HEK293T (cell line): ENCODE data around the gene STEAP2.

Experiments used
- CTCF ChIA-PET: fragments of 350-600 bp; formaldehyde crosslinking; extraction: SDS; loops from one replicate; lab custom pipeline; 2021; ENCODE audit warnings: antibody characterized with exemption, inconsistent platforms; lab: Yijun Ruan, JAX
- POLR2A ChIA-PET: fragments of 350-600 bp; formaldehyde crosslinking; extraction: SDS; loops from one replicate; lab custom pipeline; 2020; ENCODE audit warnings: antibody characterized with exemption, inconsistent platforms; lab: Yijun Ruan, JAX
- DNase-seq: peaks from one replicate; pipeline ENCODE4 v3.0.0; 2012; ENCODE audit warnings: mixed read lengths; ENCODE audit errors: extremely low spot score
- ARNT ChIP-seq: fragments of 450-650 bp; IDR thresholded peaks from 2 replicates; pipeline ENCODE4 v1.6.1; 2017; ENCODE audit warnings: mild to moderate bottlenecking
- BHLHE40 ChIP-seq: fragments of 450-650 bp; IDR thresholded peaks from 2 replicates; pipeline ENCODE4 v1.6.1; 2016; ENCODE audit warnings: mild to moderate bottlenecking, moderate library complexity, borderline replicate concordance
- CTBP1 ChIP-seq: fragments of 450-650 bp; IDR thresholded peaks from 2 replicates; pipeline ENCODE4 v1.6.1; 2016; ENCODE audit warnings: borderline replicate concordance
- ELF4 ChIP-seq: fragments of 450-650 bp; IDR thresholded peaks from 2 replicates; pipeline ENCODE4 v1.6.1; 2017; ENCODE audit warnings: antibody characterized with exemption
- FOXA1 ChIP-seq: fragments of 450-650 bp; IDR thresholded peaks from 2 replicates; pipeline ENCODE4 v1.6.1; 2016; ENCODE audit warnings: mild to moderate bottlenecking
- FOXK2 ChIP-seq: fragments of 450-650 bp; IDR thresholded peaks from 2 replicates; pipeline ENCODE4 v1.6.1; 2016; ENCODE audit warnings: mild to moderate bottlenecking
- FOXM1 ChIP-seq: fragments of 450-650 bp; IDR thresholded peaks from 2 replicates; pipeline ENCODE4 v1.6.1; 2017; ENCODE audit warnings: mild to moderate bottlenecking, borderline replicate concordance
- HDGF ChIP-seq: fragments of 450-650 bp; IDR thresholded peaks from 2 replicates; pipeline ENCODE4 v1.6.1; 2017; ENCODE audit warnings: antibody characterized with exemption, borderline replicate concordance
- L3MBTL2 ChIP-seq: fragments of 450-650 bp; conservative IDR thresholded peaks from 2 replicates; pipeline ENCODE4 v1.6.1; 2016; ENCODE audit warnings: mild to moderate bottlenecking
- LEF1 ChIP-seq: fragments of 450-650 bp; IDR thresholded peaks from 2 replicates; pipeline ENCODE4 v1.6.1; 2017; ENCODE audit warnings: mild to moderate bottlenecking, borderline replicate concordance
- NFRKB ChIP-seq: fragments of 450-650 bp; IDR thresholded peaks from 2 replicates; pipeline ENCODE4 v1.6.1; 2016; ENCODE audit warnings: mild to moderate bottlenecking, moderate library complexity
- SP1 ChIP-seq: fragments of 450-650 bp; IDR thresholded peaks from 2 replicates; pipeline ENCODE4 v1.6.1; 2017
- SUZ12 ChIP-seq: fragments of 450-650 bp; IDR thresholded peaks from 2 replicates; pipeline ENCODE4 v1.6.1; 2016; ENCODE audit warnings: mild to moderate bottlenecking
- TARDBP ChIP-seq: fragments of 450-650 bp; IDR thresholded peaks from 2 replicates; pipeline ENCODE4 v1.6.1; 2016
- ZNF384 ChIP-seq: fragments of 450-650 bp; IDR thresholded peaks from 2 replicates; pipeline ENCODE4 v1.6.1; 2016
- TF ChIP-seq, protein P1 (sequence below): fragments of 450-650 bp; IDR thresholded peaks from 2 replicates; pipeline ENCODE4 v1.6.1; 2016

Gene STEAP2

DNA sequence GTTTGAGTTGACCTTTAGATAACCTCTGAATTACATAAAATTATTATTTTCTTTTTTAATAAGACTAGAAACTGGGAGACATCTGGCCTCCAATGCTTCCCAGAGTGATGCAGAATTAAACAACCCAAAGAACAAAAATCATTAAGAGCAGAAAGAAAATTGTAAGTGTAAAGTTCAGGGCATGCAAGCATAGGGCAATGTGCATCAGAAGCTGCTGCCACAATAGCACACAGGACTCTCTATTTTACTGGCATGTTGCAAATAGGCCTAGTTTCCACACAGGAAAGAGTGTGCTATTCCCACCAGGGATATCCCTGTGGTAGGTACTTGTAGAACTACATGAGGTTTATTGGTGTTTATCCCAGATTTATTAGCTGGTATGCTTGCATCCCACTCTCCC, 20.5 kb upstream of the STEAP2 start:
- ChIA-PET CTCF (no interaction called here), POLR2A (no interaction called here)
- no peak for DNase-seq
- TF ChIP-seq HDGF (no peak), SUZ12 (no peak), CTBP1 (no peak), FOXM1 (no peak), FOXK2 (no peak), NFRKB (no peak), FOXA1 (no peak), SP1 (no peak), LEF1 (no peak), ZNF384 (no peak), ELF4 (no peak), BHLHE40 (no peak), ARNT (no peak), L3MBTL2 (no peak), TARDBP (no peak)
- TF ChIP-seq, protein P1, sequence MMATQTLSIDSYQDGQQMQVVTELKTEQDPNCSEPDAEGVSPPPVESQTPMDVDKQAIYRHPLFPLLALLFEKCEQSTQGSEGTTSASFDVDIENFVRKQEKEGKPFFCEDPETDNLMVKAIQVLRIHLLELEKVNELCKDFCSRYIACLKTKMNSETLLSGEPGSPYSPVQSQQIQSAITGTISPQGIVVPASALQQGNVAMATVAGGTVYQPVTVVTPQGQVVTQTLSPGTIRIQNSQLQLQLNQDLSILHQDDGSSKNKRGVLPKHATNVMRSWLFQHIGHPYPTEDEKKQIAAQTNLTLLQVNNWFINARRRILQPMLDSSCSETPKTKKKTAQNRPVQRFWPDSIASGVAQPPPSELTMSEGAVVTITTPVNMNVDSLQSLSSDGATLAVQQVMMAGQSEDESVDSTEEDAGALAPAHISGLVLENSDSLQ: no peak

DNA sequence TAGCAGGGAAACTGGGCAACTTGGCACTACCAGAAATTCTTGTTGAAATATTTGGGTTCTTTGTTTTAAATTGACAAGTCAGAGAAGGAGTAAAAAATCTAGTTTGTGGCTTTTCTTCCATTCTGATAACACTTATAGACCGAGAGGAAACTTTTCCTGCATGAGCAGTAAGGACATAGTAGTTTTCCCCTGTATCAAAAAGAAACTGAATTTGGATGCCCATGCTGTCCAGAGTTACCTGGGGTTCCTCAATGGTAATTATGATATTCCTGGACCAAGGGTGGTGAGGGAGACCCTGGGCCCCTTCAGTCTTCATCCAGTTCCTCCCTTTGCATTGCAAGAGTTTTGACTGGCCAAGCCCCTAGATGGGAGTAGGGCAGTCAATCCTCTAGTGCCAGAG, 19.9 kb upstream of the STEAP2 start:
- CTCF ChIA-PET: no interaction called here
- TF ChIP-seq ZNF384: no peak
- TF ChIP-seq BHLHE40: no peak
- TF ChIP-seq FOXA1: no peak
- no peak for TF ChIP-seq HDGF
- TF ChIP-seq ARNT: no peak
- no peak for TF ChIP-seq L3MBTL2
- TF ChIP-seq NFRKB: no peak
- no peak for TF ChIP-seq FOXM1
- TF ChIP-seq ELF4: no peak
- TF ChIP-seq LEF1: no peak
- TF ChIP-seq SUZ12: no peak
- TF ChIP-seq SP1: no peak
- TF ChIP-seq TARDBP: no peak
- no peak for TF ChIP-seq FOXK2

DNA sequence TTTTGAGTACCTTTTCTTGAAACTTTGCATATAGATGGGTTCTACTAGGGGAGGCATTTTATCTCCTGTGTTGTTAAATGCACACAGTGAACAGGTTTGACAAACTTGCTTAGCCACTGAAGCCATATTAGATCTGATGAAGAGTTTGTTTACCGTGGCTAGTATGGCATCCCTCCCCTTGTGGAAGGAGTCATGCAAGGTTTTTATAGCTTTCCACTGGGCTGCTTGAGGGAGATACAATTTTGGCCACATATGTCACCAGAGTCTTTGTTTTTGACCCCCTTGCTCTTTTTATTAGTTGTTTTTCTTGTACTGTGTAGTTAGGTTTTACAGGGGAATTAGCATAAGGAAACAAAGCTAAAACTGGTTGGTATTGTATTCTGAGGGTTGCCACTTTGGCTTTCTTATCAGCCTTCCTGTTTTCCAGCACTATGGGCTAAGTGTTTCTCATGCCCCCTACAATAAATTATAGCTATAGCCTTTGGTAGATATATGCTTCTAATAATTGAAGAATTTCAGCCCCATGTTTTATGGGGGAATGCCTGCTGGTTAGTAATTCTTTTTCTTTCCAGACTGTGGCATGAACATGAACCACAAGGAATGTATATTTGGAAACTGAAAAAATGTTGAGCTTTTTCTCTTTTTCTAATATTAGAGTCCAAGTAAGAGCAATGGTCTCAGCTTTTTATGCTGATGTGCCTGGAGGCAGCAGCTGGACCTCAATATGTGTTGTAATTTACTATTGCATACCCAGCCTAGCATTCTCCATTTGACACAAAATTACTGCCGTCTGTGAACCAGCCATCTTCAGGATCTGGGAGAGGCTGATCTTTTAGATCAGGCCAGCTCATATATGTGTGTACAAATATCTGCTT, 18.4 kb upstream of the STEAP2 start:
- DNase-seq: no peak
- TF ChIP-seq CTBP1: no peak
- no peak for TF ChIP-seq SUZ12
- no peak for TF ChIP-seq BHLHE40
- no peak for TF ChIP-seq FOXM1
- TF ChIP-seq NFRKB: no peak
- no peak for TF ChIP-seq SP1
- no peak for TF ChIP-seq HDGF
- no peak for TF ChIP-seq FOXA1
- CTCF ChIA-PET: no interaction called here
- POLR2A ChIA-PET: interaction anchor here (1.2 kb wide), 1 partner anchor 18 kb away, joined by 3 read pairs; the partner anchor contains the start of gene STEAP2

More for the DNA sequence above, 19.9 kb upstream of the STEAP2 start:
- POLR2A ChIA-PET: no interaction called here
- no peak for DNase-seq

DNA sequence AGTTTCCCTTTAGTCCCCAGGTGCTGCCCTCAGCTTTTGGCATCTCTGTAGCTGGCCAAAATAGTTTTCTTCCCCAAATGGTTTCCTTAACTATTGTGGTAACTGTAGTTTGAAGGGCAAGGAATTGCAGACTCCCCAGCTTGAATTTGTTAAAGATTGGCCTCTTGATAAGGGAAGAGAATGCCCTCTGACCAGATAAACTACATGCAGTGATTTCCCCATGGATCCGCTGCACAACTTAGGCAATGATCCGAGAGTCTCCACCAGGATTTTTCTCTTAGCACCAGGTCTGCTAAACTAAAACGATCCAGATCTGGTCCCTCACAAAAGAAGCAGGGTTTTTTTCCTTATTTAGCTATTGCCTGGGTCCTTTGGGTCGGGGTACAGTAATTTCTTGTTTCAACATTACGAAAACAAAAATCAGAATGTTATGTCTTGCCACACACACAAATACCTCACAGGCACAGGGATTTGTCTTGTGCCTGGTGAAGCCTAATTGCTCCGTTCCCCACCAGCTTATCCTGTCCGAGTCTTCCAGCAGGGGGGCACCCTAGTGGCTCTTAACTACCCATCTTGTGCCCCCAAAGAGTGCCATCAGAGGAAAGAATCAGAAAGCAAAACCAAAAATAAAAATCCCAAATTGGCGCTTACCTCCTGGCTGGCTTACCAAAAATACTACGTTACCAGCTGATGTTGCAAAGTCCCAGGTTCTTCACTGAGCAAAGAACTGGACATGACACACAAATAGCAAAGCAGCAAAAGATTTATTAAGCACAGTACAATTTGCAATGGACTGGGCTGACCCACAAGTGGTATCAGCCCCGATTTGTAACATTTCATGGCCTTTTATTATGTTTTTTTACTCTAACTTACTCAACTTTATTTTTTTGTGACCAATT, 16.4 kb upstream of the STEAP2 start:
- DNase-seq: no peak
- TF ChIP-seq FOXA1: no peak
- TF ChIP-seq TARDBP: no peak
- TF ChIP-seq, protein P1: no peak
- no peak for TF ChIP-seq CTBP1
- no peak for TF ChIP-seq FOXM1
- TF ChIP-seq L3MBTL2: no peak
- TF ChIP-seq NFRKB: no peak
- TF ChIP-seq BHLHE40: no peak
- TF ChIP-seq ZNF384: no peak
- TF ChIP-seq HDGF: no peak
- no peak for TF ChIP-seq LEF1
- TF ChIP-seq SUZ12: no peak
- no peak for TF ChIP-seq SP1
- POLR2A ChIA-PET: no interaction called here
- CTCF ChIA-PET: interaction anchor here (0.6 kb wide), 1 partner anchor 15 kb away, joined by 4 read pairs; no protein-coding TSS in a partner anchor

DNA sequence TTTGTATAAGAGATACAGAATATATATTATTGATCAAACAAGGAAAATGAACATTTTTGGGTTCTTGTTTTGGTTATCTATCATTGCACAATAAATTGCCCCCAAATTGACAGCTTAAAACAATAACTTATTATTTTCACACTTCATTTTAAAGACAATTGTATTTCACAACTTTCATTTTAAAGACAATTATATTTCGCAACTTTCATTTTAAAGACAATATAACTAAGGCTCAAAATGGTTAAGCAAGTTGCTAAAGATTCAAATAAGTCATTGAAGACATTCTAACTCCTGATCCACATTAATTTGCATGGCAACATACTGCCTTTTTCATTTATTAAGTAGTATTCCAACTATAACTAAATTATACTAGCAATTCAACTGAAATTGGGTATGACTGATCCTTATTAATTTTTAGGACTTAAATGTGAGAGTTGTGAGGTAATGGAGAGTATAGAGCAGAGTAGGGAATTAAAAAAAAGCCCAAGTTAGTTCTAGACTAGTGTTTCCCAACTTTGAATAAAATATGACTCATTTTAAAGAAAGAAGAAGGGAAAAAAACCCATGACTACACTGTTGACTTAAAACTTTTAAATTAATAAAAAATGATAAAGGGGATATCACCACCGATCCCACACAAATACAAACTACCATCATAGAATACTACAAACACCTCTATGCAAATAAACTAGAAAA, 9.9 kb upstream of the STEAP2 start:
- POLR2A ChIA-PET: no interaction called here
- CTCF ChIA-PET: no interaction called here
- TF ChIP-seq CTBP1 (no peak), HDGF (no peak), TARDBP (no peak), L3MBTL2 (no peak), ELF4 (no peak), SUZ12 (no peak), ARNT (no peak), FOXK2 (no peak), NFRKB (no peak), LEF1 (no peak), ZNF384 (no peak), BHLHE40 (no peak), SP1 (no peak), FOXA1 (no peak), FOXM1 (no peak)
- TF ChIP-seq, protein P1: no peak
- no peak for DNase-seq
